ENCODE data around the gene DHRSX.
"Not testable (repeated sequence)": the region's sequence is repeated elsewhere in the genome, so short reads cannot be mapped to it uniquely, and the experiment has no call there.

DHRSX gene

DNA sequence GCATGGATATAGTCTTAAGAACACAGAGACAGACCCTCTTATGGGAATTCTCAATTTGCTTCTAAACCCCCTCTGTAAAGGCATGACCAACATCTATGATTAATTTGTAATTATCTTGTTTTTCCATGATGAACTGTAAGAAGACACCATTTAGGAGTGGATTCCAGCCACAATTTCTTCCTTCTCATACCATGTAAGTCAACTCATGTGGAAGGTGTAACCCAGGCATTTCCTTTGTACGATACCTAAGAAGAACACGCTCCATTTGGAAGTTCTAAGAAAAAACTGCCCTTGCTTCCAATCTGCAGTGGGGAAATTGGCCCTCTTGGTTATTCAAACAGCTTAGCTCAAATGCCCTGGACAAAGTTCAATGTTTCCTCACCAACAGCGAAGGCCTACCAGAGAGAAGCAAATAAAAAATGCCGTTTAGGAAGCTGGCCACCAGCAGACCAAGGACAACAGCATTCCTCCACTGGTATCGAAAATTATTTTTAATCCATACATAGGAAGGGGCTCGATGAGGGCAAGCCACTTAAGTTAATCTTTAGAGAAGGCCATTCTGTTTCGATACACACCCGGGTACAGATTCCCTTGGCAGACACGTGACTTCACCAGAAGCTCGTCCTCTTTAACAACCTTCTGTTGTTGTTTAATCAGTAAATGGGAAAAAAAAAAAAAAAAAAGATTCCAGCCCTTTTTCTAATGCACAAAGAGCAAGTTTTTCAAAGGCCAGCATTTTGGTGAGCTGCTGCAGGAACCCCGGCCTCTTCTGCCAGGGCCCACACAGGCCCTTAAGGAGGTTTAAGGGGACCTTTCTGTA is 2.6 kb downstream of the DHRSX start:
- DNase-seq: no peak

DNA sequence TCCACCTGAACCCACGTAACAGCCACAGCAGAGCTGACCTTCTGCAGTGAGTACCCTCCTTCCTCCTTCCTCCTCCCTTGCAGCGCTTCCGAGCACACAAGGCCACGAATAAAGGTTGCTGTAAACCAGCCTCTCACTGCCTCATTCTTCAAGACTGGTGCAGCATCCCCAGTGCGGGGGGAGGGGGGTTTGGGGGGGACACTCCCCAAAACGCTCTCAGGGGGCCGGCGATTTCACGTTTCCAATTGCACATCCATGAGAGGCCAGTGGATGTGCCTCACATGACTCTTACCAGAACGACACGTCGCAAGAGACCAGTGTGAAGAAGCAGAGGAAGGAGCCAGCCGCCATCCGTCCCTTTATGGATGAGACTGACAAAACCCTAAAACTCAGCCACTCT is 5.2 kb downstream of the DHRSX start:
- no peak for DNase-seq

DNA sequence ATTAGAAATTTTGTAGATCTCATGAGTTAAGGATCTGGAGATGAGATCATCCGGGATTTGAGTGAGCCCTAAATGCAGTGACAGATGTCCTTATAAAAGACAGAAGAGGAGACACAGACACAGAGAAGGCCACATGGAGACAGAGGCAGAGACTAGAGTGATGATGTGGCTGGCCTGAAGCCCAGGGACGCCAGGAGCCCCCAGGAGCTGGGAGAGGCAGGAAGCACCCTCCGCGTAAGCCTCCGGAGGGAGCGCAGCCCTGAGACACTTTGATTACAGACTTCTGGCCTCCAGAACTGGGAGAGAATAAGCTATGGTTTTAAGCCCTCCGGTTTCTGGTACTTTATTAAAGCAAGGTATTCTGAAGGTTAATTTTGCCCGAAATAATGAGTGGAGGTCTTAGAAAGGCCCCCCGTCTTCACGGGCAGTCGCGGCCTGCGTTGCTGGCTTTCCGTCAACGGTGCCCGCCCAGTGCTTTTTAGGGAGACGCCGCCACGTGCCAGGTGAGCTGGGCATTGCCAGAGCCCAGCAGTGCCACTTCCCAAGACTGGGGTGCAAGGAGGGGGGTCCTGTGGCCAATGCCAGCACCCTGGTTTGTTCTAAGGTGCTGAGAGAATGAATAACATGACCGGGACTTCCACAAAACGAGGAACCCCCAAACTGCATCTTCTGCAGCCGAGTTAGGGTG is 8.1 kb downstream of the DHRSX start:
- DNase-seq: no peak

DNA sequence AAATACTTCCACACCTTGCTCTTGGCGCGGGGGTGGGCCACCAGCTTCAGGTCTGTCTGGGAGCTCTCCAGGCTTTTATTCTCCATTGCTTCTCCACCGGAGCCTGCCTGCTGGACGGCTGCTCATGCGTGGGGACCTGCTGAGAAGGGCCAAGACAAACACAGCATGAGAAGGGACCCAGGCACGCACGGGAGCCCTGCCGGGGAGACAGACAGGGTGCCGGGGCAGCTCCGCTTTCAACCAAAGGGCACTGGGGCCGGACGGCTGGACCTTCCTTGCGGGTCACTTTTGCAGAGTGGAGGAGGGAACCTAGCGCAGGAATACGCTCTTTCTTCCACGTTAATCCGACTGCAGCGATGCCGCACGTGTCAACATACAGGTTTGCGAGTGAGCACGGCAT is 10.1 kb downstream of the DHRSX start:
- DNase-seq: no peak

DNA sequence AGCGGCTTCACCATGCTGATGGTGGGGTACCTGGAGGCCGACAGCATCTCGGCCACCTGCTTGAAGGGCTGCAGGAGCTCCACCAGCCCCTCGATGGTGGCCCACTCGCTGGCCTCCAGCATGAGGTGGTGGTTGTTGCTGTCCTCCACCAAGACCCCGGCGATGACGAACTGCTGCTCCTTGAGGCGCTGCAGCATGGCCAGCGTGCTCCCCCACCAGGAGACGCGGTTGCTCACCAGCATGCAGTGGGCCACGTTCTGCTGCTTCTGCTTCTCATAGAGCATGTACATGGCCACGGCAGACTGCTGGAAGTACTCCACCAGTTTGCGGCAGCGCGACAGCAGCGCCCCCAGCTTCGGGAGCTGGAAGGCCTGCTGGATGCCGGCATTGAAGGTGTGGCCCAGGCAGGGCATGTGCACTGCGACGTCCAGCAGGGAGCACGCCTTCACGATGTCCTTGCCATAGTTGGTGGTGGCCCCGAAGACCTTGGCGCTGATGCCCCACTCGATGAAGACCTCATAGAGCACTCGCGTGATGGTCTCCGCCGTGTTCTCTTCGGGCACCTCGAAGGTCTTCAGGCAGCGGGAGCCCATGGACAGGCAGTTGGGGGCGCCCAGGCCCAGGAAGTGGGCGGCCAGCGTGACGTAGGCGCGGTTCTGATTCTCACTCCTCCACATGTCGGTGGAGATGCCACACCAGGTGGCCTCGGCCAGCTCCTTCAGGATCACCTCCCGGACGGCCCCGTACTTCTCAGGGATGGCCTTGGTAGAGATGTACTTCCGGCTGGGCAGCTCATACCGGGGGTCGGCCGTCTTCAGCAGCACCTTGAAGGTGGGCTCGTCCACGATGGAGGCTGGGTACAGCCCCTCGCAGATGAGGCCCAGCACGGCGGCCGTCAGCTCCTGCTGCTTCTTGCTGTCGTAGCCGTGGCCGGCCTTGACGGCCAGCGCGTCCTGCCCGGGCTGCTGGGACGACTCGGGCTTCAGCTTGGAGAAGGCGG is 11.0 kb downstream of the DHRSX start:
- DNase-seq: no peak

DNA sequence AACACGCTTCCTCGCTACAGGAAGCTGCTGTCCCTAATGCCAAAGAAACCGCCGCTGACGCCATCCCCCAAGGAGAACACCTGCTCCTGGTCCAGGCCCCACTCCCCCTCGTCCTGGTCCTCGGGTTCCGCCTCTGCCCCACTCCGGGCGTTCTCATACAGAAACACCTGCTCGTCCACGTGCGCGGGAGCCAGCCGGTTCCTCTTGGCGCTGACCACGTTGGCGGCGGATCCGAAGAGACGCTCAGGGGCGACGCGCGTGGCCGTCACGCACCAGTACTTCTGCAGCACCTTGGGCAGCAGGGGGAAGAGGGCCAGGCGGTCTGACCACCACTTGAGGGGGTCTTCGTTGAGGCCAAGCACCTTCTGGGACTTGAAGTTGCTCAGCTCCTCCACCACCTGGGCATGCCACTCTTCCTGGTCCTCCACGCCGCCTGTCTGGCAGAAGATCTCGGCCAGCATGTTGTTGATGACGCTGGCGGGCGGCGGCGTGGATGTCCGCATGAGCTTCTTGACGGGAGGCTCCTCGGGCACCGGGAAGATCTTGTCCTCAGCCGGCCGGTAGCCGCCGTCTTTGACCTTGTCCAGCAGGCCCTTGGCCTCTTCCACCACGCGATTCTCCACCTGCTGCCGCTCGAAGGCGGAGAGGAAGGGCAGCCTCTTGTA is 12.0 kb downstream of the DHRSX start:
- DNase-seq: no peak

DNA sequence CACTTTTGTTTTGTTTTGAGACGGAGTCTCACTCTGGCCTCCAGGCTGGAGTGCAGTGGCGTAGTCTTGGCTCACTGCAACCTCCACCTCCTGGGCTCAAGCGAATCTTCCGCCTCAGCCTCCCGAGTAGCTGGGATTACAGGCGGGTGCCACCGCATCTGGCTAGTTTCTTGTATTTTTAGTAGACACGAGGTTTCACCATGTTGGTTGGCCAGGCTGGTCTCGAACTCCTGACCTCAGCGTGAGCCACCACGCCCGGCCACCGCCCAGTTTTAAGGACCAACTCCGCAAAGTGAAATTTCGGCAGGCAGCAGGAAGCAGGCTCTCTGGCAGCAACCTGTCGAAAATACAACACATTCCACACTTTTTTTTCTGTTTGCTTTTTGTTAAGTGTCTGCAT is 13.4 kb downstream of the DHRSX start:
- DNase-seq: no peak

DNA sequence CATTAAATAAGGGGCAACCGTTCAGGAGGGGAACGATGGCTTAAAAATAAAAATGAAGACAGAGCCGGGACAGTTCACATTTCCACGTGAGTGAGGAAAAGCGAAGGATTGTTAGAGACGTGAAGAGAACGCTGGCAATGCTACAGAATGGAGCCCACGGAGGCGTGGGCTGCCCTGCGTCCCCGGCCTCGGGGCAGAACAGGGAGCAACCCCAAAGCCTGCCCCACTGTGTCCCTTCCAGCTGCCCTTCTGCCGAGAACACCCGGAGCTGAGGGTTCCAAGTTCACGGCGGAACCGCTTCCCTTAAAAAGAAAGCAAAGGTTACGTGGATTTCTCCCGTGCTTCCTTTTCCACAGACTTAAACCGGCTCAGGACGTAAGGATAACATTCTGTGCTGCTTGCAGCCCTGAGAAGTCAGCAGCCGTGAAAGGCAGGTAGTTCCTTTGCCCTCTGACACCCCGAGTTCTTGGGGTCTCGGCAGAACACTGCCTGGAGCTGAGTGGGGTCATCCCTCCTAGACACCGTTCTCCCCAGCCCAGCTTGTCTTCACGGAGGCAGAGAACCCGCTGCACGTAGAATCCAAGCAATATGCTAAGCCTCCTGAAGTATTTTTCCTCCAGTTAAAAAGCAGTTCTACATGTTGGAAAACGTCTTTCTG is 14.2 kb downstream of the DHRSX start:
- no peak for DNase-seq

DNA sequence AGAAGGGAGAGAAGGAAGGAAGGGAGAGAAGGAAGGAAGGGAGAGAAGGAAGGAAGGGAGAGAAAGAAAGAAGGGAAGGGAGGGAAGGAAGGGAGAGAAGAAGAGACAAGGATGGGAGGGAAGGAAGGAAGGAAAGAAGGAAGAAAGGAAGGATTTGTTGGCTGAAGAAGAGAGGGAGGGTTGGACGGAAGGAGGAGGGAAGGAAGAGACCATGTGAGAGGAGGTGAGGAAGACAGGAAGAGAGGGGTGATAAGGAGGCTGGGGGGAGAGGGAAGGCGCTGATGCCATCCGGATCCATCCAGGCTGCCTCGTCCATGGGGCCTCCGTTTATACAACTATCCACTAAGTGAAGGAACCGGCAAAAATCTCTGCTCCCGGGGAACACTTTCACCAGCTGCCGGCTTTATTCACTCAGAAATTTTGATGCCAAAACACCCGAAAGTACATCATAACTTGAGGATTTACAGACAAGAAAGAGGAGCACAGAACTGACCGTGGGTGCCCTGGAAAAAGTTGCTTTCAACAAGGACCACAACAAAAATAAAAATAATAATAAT is 14.9 kb downstream of the DHRSX start:
- DNase-seq: no peak

DNA sequence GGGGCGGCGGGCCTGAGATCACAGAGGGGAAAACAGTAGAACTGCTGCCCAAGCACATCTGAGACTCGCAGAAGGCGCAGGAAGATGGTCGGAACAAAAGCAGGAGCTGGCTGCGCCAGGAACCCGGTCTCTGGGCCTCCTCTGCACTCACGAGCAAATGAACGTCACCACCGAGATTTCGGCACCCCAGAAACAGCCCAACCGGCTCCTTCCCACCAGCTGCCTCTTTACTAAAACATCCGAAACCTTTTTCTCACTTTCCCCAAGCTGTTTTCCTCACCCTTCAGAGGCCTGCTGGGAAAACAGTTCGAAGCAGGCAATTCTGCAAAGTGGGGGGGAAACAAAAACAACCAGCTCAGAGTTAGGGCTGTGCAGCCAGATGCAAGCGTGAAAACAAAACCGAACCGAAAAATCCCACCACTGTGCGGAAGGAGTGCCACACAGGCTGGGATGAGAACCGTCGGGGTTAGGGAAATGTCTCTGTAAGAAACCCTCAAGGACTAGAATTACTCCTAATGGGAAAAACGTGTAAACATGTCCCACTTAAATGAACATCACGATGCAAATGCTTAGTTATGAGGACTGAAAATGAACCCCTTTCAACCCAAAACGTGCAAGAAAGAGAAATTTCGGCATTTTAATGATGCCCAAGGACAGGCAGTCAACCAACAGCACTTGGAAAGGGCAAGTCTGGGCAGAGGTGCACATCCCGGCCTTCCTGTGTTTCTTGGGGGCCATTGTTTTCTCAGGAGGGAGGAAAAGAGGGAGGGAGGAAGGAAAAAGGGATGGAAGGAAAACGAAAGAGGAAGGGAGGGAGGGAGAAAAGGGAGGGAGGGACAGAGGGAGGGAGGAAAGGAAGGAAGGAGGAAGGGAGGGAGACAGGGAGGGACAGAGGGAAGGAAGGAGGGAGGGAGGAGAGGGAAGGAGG is 15.8 kb downstream of the DHRSX start:
- no peak for DNase-seq

DNA sequence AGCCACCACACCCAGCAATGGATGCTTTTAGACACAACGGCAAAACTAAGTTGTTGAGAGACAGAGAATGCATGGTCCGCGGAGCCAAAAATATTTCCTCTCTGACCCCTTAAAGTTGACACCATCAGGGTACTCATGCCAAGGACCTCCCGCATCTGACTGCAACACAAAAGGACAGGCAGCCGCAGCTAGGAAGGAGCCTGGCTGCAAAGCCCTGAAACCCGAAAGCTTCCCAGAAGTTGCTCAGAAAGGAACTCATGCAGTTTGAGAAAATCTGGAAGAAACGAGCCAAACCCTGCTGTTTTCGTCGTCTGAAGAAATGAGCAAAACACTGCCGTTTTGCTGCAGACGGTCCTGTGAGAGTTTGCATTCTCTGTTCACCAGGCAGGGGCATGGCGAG is 16.5 kb downstream of the DHRSX start:
- DNase-seq: no peak

DNA sequence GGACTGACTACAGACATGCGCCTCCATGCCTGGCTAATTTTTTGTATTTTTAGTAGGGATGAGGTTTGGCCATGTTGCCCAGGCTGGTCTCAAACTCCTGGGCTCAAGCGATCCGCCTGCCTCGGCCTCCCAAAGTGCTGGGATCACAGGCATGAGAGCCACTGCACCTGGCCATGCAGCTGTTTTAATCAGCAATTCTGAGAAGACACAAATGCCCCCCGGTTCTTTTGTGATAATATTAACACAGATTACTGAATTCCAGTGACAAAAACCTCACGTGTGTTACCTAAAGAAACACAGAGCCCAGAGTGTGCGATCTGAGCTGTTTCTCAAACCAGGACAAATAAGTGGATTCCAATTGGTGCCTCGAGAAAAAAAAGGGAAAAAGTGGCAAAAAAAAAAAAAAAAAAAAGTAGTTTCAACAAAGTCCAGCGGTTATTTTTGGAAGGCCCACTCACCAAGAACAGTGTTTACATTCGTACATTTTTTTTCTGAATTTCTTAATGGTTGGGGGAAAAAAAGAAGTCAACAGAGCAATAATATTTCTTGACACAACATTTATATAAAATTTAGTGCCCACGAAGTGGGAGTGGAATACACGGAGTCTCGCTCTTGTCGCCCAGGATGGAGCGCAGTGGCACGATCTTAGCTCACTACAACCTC is 17.2 kb downstream of the DHRSX start:
- no peak for DNase-seq

DNA sequence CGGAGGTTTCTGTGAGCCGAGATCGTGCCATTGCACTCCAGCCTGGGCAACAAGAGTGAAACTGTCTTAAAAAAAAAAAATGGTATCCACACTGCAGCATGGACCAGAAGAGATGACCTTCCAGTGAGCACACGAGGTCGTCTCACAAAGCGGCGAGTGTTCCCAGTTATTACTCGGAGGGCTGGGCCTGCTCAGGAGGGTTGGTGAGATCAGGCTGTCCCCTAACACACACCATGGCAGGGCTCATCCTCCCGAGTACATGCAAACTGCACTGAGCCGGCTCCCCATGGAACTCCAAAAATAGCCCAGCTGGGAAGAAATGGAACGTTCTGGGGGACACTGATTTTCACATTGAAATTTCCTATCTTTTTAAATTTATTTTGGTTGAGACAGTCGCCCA is 19.2 kb downstream of the DHRSX start:
- DNase-seq: not testable (repeated sequence)

DNA sequence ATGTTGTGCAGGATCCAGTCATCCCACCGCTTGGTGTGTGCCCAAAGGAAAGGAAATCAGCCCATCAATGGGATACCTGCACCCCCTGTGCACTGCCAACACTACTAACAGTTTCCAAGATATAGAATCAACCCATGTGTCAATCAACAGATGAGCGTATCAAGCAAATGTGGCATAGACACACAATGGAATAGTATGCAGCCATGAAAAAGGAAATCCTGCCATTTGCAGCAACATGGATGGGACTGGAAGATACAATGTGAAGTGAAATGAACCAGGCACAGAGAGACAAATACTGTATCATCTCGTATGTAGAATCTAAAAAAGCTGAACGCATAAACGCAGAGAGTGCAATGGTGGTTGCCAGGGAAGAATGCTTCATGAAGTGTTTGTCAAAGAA is 20.8 kb downstream of the DHRSX start:
- DNase-seq: not testable (repeated sequence)

DNA sequence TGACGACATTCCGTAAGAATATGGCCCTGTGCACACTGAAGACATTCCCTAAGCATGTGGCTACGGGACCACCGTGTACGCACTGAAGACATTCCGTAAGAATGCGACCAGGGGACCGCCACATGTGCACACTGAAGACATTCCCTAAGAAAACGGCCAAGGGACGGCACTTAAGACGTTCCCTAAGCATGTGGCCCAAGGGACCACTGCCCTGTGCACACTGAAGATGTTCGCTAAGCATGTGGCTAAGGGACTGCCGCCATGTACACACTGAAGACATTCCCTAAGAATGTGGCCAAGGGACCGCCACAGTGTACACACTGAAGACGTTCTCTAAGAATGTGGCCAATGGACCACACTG is 21.4 kb downstream of the DHRSX start:
- no peak for DNase-seq

DNA sequence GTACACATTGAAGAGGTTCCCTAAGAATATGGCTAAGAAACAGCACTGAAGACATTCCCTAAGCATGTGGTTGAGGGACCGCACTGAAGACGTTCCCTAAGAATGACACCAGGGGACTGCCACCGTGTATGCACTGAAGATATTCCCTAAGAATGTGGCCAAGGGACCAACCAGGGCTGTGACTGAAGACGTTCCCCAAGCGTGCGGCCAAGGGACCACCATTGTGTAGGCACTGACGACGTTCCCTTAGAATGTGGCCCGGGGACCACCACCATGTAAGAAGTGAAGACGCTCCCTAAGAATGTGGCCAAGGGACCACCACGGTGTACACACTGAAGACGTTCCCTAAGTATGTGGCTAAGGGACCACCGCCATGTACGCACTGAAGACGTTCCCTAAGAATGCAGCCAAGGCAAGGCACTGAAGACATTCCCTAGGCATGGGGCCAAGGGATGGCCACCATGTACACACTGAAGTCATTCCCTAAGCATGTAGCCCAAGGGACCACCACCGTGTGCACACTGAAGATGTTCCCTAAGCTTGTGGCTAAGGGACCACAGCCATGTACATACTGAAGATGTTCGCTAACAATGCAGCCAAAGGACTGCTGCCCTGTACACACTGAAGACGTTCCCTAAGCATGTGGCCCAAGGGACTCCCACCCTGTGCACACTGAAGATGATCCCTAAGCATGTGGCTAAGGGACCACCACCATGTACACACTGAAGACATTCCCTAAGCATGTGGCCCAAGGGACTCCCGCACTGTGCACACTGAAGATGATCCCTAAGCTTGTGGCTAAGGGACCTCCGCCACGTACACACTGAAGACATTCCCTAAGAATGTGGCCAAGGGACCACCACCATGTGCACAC is 22.0 kb downstream of the DHRSX start:
- DNase-seq: no peak

DNA sequence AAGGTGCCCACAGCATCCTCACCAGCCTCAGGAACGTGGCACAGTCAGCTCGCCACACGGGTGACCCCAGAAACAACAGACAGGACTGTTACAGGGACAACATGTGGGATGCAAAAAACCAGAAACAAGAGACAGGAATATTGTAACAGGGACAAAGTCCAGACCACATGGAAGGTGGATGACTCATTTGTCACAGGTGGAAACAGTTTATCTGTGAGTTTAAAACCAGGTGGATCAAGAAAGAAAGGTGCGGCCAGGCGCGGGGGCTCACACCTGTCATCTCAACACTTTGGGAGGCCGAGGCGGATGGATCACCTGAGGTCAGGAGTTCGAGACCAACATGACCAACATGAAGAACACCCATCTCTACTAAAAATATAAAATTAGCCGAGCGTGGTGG is 23.5 kb downstream of the DHRSX start:
- not testable (repeated sequence) for DNase-seq

DNA sequence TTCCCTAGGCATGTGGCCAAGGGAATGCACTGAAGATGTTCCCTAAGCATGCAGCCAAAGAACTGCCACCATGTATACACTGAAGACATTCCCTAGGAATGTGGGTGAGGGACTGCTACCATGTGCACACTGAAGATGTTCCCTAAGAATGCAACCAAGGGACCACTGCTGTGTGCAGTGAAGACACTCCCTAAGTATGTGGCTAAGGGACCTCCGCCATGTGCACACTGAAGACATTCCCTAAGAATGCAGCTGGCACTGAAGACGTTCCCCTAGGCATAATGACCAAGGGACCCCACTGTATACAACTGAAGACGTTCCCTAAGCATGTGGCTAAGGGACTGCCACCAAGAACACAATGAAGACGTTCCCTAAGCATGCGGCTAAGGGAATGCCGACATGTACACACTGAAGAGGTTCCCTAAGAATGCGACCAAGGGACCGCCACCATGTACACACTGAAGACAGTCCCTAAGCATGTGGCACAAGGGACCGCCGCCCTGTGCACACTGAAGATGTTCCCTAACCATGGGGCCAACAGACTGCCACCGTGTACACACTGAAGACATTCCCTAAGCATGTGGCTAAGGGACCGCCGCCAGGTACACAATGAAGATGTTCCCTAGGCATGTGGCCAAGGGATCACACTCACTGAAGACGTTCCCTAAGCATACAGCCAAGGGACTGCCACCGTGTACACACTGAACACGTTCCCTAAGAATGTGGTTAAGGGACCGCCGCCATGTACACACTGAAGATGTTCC is 25.6 kb downstream of the DHRSX start:
- no peak for DNase-seq
